GM12873 (cell line): Measurements from ENCODE around the gene FUNDC2.
A peak's percentile ranks its signal among the peaks of the same experiment; 100 is the strongest.

Experiments used
- CTCF ChIP-seq: IDR thresholded peaks from 2 replicates; pipeline ENCODE4 v1.5.1; 2012; ENCODE audit warnings: low read depth, mild to moderate bottlenecking, moderate library complexity, low read length, control low read depth; ENCODE audit not compliant: insufficient read depth; ENCODE audit errors: missing control alignments

Gene FUNDC2

GRCh38 chrX:155086961-155087735 lies 60.5 kb downstream of the FUNDC2 start:
- TF ChIP-seq CTCF, result no peak

GRCh38 chrX:155094468-155095061 lies 67.9 kb downstream of the FUNDC2 start:
- TF ChIP-seq CTCF, result peak; percentile 67

- no peak for TF ChIP-seq CTCF
Observed at GRCh38 chrX:155105919-155106318, 79.3 kb downstream of the FUNDC2 start.

GRCh38 chrX:155108427-155108826 lies 81.8 kb downstream of the FUNDC2 start:
- no peak for TF ChIP-seq CTCF
